Measurements from ENCODE around the gene DLEC1. TPM values are rescaled to one million over a fixed set of nuclear protein-coding genes. Genes with fewer than 3 reads are reported as not detected.

The DLEC1 gene
- polyA plus RNA-seq, 2 of the 4 experiments (the other 2 are of a cell fraction) = 0.10 TPM; not detected in 1

DNA sequence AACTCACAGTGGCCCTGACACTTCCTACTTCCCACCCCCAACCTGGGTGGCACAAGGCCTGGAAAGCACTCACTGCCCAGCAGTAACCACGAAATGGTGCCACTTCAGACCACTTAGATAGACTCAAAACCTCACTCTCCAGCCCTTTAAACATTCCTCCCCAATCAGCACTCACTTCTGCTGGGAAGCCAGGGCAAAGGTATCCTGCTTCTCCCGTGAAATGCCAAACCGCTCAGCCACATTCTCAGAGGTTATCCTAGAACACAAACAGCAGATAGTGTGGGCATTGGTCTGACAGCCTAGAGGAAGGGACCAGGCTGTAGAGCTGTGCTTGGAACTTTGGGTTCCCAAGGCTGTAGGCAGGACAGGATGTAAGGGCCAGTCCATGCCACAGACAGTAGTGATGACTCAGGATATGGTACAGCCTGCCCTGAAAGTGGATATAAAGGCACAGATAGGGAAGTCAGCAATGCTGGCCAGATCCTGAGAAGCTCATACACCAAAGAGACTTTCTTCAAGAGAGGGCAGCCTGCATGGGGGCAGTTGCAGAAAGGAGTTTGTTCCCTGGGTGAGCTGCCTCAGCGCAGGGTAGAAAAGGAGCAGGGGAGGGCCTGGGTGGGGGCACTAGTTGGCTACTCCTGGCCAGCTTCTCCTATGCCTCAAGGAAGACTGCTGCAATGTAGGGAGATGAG lies 88.7 kb downstream of the DLEC1 start:
- ATAC-seq (no peak), DNase-seq (ENCODE audit: low read depth in 1 of 2, low spot score in 1 of 2) (no peak), FAIRE-seq (no peak)
- TF ChIP-seq RAD21 (conservative IDR thresholded peaks at IDR 0.05 in 1 of 2, IDR thresholded peaks at IDR 0.05 in 1 of 2) (no peak), TFCP2L1 (CRISPR knock-in tag; IDR thresholded peaks at IDR 0.05) (no peak), HES2 (IDR thresholded peaks at IDR 0.05) (no peak), EHMT2 (IDR thresholded peaks at IDR 0.05; ENCODE audit: low read depth) (no peak)
- TF ChIP-seq, protein P1, sequence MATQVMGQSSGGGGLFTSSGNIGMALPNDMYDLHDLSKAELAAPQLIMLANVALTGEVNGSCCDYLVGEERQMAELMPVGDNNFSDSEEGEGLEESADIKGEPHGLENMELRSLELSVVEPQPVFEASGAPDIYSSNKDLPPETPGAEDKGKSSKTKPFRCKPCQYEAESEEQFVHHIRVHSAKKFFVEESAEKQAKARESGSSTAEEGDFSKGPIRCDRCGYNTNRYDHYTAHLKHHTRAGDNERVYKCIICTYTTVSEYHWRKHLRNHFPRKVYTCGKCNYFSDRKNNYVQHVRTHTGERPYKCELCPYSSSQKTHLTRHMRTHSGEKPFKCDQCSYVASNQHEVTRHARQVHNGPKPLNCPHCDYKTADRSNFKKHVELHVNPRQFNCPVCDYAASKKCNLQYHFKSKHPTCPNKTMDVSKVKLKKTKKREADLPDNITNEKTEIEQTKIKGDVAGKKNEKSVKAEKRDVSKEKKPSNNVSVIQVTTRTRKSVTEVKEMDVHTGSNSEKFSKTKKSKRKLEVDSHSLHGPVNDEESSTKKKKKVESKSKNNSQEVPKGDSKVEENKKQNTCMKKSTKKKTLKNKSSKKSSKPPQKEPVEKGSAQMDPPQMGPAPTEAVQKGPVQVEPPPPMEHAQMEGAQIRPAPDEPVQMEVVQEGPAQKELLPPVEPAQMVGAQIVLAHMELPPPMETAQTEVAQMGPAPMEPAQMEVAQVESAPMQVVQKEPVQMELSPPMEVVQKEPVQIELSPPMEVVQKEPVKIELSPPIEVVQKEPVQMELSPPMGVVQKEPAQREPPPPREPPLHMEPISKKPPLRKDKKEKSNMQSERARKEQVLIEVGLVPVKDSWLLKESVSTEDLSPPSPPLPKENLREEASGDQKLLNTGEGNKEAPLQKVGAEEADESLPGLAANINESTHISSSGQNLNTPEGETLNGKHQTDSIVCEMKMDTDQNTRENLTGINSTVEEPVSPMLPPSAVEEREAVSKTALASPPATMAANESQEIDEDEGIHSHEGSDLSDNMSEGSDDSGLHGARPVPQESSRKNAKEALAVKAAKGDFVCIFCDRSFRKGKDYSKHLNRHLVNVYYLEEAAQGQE (IDR thresholded peaks at IDR 0.05) = no peak
- ChIA-PET CTCF (interaction anchor here (0.8 to 1.9 kb wide), 4 partner anchors 8 to 120 kb away, joined by 3 to 15 read pairs (median 4); partner anchors contain the start of gene ACAA1), POLR2A (interaction anchor here (1.1 to 1.4 kb wide), 2 partner anchors 9 to 37 kb away, joined by 3 to 6 read pairs; partner anchors contain the start of genes ACAA1 and OXSR1)
- H3K4me1 ChIP-seq = no peaks in the 10 kb centered on the region
- no peak overlapping the region for H3K4me2 ChIP-seq
- 100% methylated on average over 4 of the region's 4 CpGs for WGBS (ENCODE audit: missing lambda C conversion rate)
- no peaks in the 10 kb centered on the region for H3K9me3 ChIP-seq
- no peak overlapping the region for H3K4me3 ChIP-seq
- H3K27ac ChIP-seq = no peak overlapping the region

DNA sequence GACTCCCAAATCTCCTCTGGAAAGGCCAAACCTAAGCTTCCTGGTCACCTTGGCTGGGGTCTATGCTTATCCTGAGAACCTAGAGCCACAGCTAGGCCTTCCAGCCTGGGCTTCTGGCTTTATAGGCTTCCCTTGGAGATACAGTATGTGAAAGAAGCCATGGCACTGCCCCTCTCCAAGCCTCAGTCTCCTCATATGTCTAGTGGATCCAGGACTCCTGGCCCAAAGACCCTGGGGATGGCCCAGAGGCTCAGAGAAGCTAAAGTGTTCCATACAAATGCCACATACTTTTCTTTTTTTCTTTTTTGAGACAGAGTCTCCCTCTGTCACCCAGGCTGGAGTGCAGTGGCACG lies 89.3 kb downstream of the DLEC1 start:
- TF ChIP-seq, protein P2, sequence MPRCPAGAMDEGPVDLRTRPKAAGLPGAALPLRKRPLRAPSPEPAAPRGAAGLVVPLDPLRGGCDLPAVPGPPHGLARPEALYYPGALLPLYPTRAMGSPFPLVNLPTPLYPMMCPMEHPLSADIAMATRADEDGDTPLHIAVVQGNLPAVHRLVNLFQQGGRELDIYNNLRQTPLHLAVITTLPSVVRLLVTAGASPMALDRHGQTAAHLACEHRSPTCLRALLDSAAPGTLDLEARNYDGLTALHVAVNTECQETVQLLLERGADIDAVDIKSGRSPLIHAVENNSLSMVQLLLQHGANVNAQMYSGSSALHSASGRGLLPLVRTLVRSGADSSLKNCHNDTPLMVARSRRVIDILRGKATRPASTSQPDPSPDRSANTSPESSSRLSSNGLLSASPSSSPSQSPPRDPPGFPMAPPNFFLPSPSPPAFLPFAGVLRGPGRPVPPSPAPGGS (IDR thresholded peaks at IDR 0.05) = no peak
- TF ChIP-seq NFE2L2 (conservative IDR thresholded peaks at IDR 0.05; ENCODE audit: low read length) (no peak), EP300 (IDR thresholded peaks at IDR 0.05) (no peak), FOSL2 (IDR thresholded peaks at IDR 0.05) (no peak), FOSL2 (CRISPR knock-in tag; IDR thresholded peaks at IDR 0.05) (no peak), MAX (IDR thresholded peaks at IDR 0.05) (no peak), ESRRA (IDR thresholded peaks at IDR 0.05; ENCODE audit: borderline replicate concordance, low read length) (no peak), MAZ (IDR thresholded peaks at IDR 0.05; ENCODE audit: borderline replicate concordance, low read depth, low read length) (no peak), USF2 (IDR thresholded peaks at IDR 0.05) (no peak), TFCP2L1 (CRISPR knock-in tag; IDR thresholded peaks at IDR 0.05) (no peak), MYC (IDR thresholded peaks at IDR 0.05; ENCODE audit: borderline replicate concordance, low read length) (no peak)
- TF ChIP-seq, protein P3, sequence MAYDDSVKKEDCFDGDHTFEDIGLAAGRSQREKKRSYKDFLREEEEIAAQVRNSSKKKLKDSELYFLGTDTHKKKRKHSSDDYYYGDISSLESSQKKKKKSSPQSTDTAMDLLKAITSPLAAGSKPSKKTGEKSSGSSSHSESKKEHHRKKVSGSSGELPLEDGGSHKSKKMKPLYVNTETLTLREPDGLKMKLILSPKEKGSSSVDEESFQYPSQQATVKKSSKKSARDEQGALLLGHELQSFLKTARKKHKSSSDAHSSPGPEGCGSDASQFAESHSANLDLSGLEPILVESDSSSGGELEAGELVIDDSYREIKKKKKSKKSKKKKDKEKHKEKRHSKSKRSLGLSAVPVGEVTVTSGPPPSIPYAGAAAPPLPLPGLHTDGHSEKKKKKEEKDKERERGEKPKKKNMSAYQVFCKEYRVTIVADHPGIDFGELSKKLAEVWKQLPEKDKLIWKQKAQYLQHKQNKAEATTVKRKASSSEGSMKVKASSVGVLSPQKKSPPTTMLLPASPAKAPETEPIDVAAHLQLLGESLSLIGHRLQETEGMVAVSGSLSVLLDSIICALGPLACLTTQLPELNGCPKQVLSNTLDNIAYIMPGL (CRISPR knock-in tag; IDR thresholded peaks at IDR 0.05; ENCODE audit: borderline replicate concordance) = no peak
- DNase-seq (ENCODE audit: low read depth in 1 of 2, low spot score in 1 of 2) (no peak), FAIRE-seq (no peak), ATAC-seq (no peak)
- H3K4me3 ChIP-seq = no peak overlapping the region
- no peaks in the 10 kb centered on the region for H3K9me3 ChIP-seq
- ChIA-PET CTCF (interaction anchor here (0.8 to 1.9 kb wide), 4 partner anchors 8 to 119 kb away, joined by 3 to 15 read pairs (median 4); partner anchors contain the start of gene ACAA1), POLR2A (interaction anchor here (1.1 to 1.4 kb wide), 2 partner anchors 8 to 37 kb away, joined by 3 to 6 read pairs; partner anchors contain the start of genes ACAA1 and OXSR1)
- H3K27ac ChIP-seq = no peak overlapping the region
- H3K4me2 ChIP-seq = no peak overlapping the region
- 95% methylated on average over 1 of the region's 1 CpG for WGBS (ENCODE audit: missing lambda C conversion rate)
- H3K4me1 ChIP-seq = peaks cover 4% of the 10 kb centered on the region; the same call in 2 of the 3 replicates

All from A549 (cell line).